ENCODE results near the gene CGB7.

The CGB7 gene

GRCh38 chr19:49057636-49058234 lies at the start of gene CGB7:
TSS of gene CGB7 (minus strand) at chr19:49057749. CDS start at chr19:49055375, 2,374 bp downstream.
- DNase-seq (ENCODE audit: low spot score): peak; percentile 15

GRCh38 chr19:49106648-49107135 lies 49.1 kb upstream of the CGB7 start:
- peak; percentile 67 for DNase-seq (ENCODE audit: low spot score)

GRCh38 chr19:49104229-49104864 lies 46.8 kb upstream of the CGB7 start:
- DNase-seq (ENCODE audit: low spot score): no peak

GRCh38 chr19:49103331-49104085 lies 46.0 kb upstream of the CGB7 start:
- no peak for DNase-seq (ENCODE audit: low spot score)

- DNase-seq (ENCODE audit: low spot score): no peak
Observed at GRCh38 chr19:49102303-49102702, 44.8 kb upstream of the CGB7 start.

- DNase-seq (ENCODE audit: low spot score): no peak
Observed at GRCh38 chr19:49101160-49101559, 43.6 kb upstream of the CGB7 start.

- no peak for DNase-seq (ENCODE audit: low spot score)
Observed at GRCh38 chr19:49098795-49099194, 41.2 kb upstream of the CGB7 start.

- peak; percentile 82 for DNase-seq (ENCODE audit: low spot score)
Observed at GRCh38 chr19:49097453-49098288, 40.1 kb upstream of the CGB7 start.

GRCh38 chr19:49094505-49095482 lies 37.2 kb upstream of the CGB7 start:
- DNase-seq (ENCODE audit: low spot score): peak; percentile 75

GRCh38 chr19:49092686-49093085 lies 35.1 kb upstream of the CGB7 start:
- DNase-seq (ENCODE audit: low spot score): no peak

- DNase-seq (ENCODE audit: low spot score): no peak
Observed at GRCh38 chr19:49091391-49092038, 34.0 kb upstream of the CGB7 start.

GRCh38 chr19:49086296-49086695 lies 28.7 kb upstream of the CGB7 start:
- DNase-seq (ENCODE audit: low spot score): no peak

- no peak for DNase-seq (ENCODE audit: low spot score)
Observed at GRCh38 chr19:49085868-49086232, 28.3 kb upstream of the CGB7 start.

GRCh38 chr19:49085020-49085867 lies 27.7 kb upstream of the CGB7 start, which contains the start of gene SNRNP70:
TSS of gene SNRNP70 (plus strand) at chr19:49085451. CDS start at chr19:49086415, 964 bp downstream.
- peak; percentile 98 for DNase-seq (ENCODE audit: low spot score)

- no peak for DNase-seq (ENCODE audit: low spot score)
Observed at GRCh38 chr19:49084206-49085019, 26.9 kb upstream of the CGB7 start.

- DNase-seq (ENCODE audit: low spot score): no peak
Observed at GRCh38 chr19:49081273-49081672, 23.7 kb upstream of the CGB7 start.

- no peak for DNase-seq (ENCODE audit: low spot score)
Observed at GRCh38 chr19:49080392-49080791, 22.8 kb upstream of the CGB7 start.

GRCh38 chr19:49074869-49075268 lies 17.3 kb upstream of the CGB7 start:
- peak; percentile 72 for DNase-seq (ENCODE audit: low spot score)

Measured in Ammon's horn (tissue), 1 donor.